Stomach (tissue), 9 donors: ENCODE measurements around the gene ATP6V1C2. TPM values are rescaled to one million over a fixed set of nuclear protein-coding genes. Genes with fewer than 3 reads are reported as not detected.

ENCODE experiments used
- DNase-seq, 2 donors: peaks; one replicate each; pipeline versions ENCODE4 v3.0.0 to v3.0.0-alpha.2; 2013 to 2019
- H3K27ac ChIP-seq, 5 donors: fragments of 200-600 bp in 4 of 5; sonication (generic) in 4 of 5; one replicate each; pipeline ENCODE4 v1.5.1; 2013 to 2019; ENCODE audit warnings: mild to moderate bottlenecking in 1 of 5, moderate library complexity in 1 of 5
- H3K27me3 ChIP-seq, 3 donors: fragments of 200-600 bp; sonication (generic); one replicate each; pipeline ENCODE4 v1.5.1; 2017 to 2019; ENCODE audit warnings: mixed run types in 1 of 3
- H3K36me3 ChIP-seq, 4 donors: fragments of 200-600 bp; sonication (generic); 1 replicate in 3 of 4; 2 replicates in 1 of 4; pipeline ENCODE4 v1.5.1; 2016 to 2019
- H3K4me1 ChIP-seq, 4 donors: fragments of 200-600 bp; sonication (generic); one replicate each; pipeline ENCODE4 v1.5.1; 2016 to 2019
- H3K4me3 ChIP-seq, 4 donors: fragments of 200-600 bp; sonication (generic) in 3 of 4; one replicate each; pipeline ENCODE4 v1.5.1; 2016 to 2019; ENCODE audit warnings: mild to moderate bottlenecking in 1 of 4
- H3K9me3 ChIP-seq, 4 donors: fragments of 200-600 bp; sonication (generic); one replicate each; pipeline ENCODE4 v1.5.1; 2016 to 2019
- EP300 ChIP-seq: sonication (generic); formaldehyde crosslinking; IDR thresholded peaks from one replicate; pipeline ENCODE4 v1.6.1; 2017; ENCODE audit warnings: antibody characterized with exemption
- POLR2A ChIP-seq, 4 donors: fragments of 450-650 bp; IDR thresholded peaks; one replicate each; pipeline ENCODE4 v1.6.1; 2016; ENCODE audit warnings: antibody characterized with exemption in 4 of 4, control low read depth in 2 of 4, mild to moderate bottlenecking in 1 of 4, moderate library complexity in 1 of 4
- POLR2AphosphoS5 ChIP-seq, 3 donors: sonication (generic); formaldehyde crosslinking; IDR thresholded peaks; one replicate each; pipeline ENCODE4 v1.6.1; 2016; ENCODE audit warnings: antibody characterized with exemption in 3 of 3
- WGBS, 5 donors: extraction: QIAGEN DNeasy Blood & Tissue Kit in 3 of 5; methylation state at CpG; one replicate each; pipeline versions ENCODE4 v1.1.5 to v1.1.7; 2013 to 2018; 5-methylcytosine and 5-hydroxymethylcytosine counted together
- intact Hi-C: fragments of 100-400 bp; cut with DNase I; formaldehyde crosslinking; loops from one replicate; pipeline ENCODE4 v1.15.1; 2023; ENCODE audit warnings: low total_unique reads
- polyA plus RNA-seq, 3 donors: library from polyadenylated mRNA; stranded (reverse); fragments of 200-250 nt; gene quantifications; one replicate each; pipeline ENCODE4 v1.2.3, GENCODE V29; 2013
- total RNA-seq, 5 donors: library from RNA; depleted of rRNA; stranded (reverse); fragments of >200 nt; gene quantifications; one replicate each; pipeline versions ENCODE4 v1.1.0 to v1.2.3, GENCODE V29; 2014 to 2016
- TF ChIP-seq, protein P1 (sequence below), 7 experiments: fragments of 450-650 bp in 4 of 7; fragments of 200-600 bp in 3 of 7; sonication (generic) in 3 of 7; IDR thresholded peaks; one replicate each; pipeline ENCODE4 v1.5.1; 2016 to 2019; ENCODE audit warnings: antibody characterized with exemption in 7 of 7, control low read depth in 2 of 7, mild to moderate bottlenecking in 1 of 7
- donor health status: healthy with polysubstance abuse.
- donor health status: Bipolar disorder and iron deficiency.
- donor health status: healthy.

The ATP6V1C2 gene
- total and polyA plus RNA-seq, 8 donors: 0.61 to 143 (median 1.1) TPM; not detected in 3

DNA sequence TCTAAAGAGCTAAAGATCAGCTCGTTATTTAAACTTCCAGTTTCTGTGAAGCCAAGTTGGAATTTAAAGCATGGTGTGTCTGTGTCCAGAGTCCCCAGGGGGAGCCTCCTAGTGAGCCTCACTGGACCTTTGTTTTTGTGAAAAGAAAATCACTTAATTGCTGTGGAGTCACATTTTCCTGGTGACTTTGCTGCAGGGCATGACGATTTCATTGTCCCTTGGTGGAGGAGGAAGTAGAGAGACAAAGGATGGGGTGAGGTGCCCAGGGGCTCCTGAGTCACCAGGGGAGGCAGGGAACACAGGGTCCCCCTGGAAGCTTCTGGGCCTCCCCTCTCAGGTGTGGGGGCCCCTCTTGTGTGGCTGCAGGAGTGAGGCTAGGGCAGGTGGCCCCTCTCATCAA lies 19.7 kb downstream of the ATP6V1C2 start:
- WGBS, 5 donors: 47 to 78% (median 62%) methylated on average over 2 of the region's 2 CpGs
- Histone ChIP-seq H3K9me3 (no peaks in the 10 kb centered on the region), H3K27ac (no peak overlapping the region), H3K36me3 (no peaks in the 10 kb centered on the region), H3K27me3 (no peaks in the 10 kb centered on the region), H3K4me1 (no peaks in the 10 kb centered on the region), H3K4me3 (no peak overlapping the region)
- no peak for DNase-seq
- intact Hi-C loops: no loop called here
- no peak for TF ChIP-seq POLR2AphosphoS5 (IDR thresholded peaks at IDR 0.05)

DNA sequence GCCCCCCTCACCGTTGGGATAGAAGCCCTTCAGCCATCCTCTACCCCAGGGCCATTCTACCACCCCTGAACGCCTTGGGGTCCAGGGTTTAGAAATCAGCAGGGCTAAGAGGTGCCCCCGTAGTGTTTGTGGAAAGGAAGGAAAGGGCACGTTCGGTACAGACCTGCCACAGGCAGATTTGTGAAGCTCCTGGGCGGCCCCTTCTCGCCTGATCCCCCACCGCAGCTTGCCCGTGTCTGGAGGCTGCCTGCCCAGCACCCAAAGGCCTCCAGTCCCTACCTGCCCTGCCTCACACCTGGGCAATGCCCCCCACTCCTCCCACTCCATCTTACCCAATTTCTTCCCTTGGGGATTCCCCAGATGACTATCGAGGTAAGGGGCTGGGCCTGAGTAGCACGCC lies 21.2 kb downstream of the ATP6V1C2 start:
- H3K27me3 ChIP-seq: no peaks in the 10 kb centered on the region
- no peak overlapping the region for H3K27ac ChIP-seq
- no peak overlapping the region for H3K4me3 ChIP-seq
- no peaks in the 10 kb centered on the region for H3K36me3 ChIP-seq
- TF ChIP-seq POLR2AphosphoS5 (IDR thresholded peaks at IDR 0.05): no peak
- no peak for TF ChIP-seq EP300
- TF ChIP-seq, protein P1, sequence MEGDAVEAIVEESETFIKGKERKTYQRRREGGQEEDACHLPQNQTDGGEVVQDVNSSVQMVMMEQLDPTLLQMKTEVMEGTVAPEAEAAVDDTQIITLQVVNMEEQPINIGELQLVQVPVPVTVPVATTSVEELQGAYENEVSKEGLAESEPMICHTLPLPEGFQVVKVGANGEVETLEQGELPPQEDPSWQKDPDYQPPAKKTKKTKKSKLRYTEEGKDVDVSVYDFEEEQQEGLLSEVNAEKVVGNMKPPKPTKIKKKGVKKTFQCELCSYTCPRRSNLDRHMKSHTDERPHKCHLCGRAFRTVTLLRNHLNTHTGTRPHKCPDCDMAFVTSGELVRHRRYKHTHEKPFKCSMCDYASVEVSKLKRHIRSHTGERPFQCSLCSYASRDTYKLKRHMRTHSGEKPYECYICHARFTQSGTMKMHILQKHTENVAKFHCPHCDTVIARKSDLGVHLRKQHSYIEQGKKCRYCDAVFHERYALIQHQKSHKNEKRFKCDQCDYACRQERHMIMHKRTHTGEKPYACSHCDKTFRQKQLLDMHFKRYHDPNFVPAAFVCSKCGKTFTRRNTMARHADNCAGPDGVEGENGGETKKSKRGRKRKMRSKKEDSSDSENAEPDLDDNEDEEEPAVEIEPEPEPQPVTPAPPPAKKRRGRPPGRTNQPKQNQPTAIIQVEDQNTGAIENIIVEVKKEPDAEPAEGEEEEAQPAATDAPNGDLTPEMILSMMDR (IDR thresholded peaks at IDR 0.05): no peak
- TF ChIP-seq POLR2A (IDR thresholded peaks at IDR 0.05): no peak
- intact Hi-C loops: no loop called here
- DNase-seq: no peak
- no peaks in the 10 kb centered on the region for H3K9me3 ChIP-seq
- H3K4me1 ChIP-seq: no peaks in the 10 kb centered on the region
- WGBS, 5 donors: 76 to 85% (median 83%) methylated on average over 11 of the region's 11 CpGs

DNA sequence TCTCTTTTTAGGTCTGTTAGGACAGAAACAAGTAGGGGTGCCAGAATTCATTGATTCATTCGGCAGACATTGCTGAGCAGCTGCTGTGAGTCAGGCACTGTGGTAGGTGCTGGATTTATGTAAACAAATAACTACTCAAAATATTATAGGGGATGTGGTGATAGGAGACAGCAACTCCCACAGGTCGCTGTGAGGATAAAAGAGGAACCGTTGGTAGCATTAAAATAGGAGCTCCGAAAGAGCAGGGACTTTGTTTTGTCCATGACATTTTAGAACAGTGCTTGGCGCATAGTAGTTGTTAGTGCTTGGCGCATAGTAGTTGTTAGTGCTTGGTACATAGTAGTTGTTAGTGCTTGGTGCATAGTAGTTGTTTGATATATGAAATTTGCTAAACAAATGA lies 29.2 kb downstream of the ATP6V1C2 start:
- WGBS, 5 donors: 77 to 88% (median 83%) methylated on average over 6 of the region's 6 CpGs
- Histone ChIP-seq H3K4me1 (no peaks in the 10 kb centered on the region), H3K4me3 (no peak overlapping the region), H3K9me3 (no peaks in the 10 kb centered on the region), H3K27ac (no peak overlapping the region), H3K36me3 (no peaks in the 10 kb centered on the region), H3K27me3 (no peaks in the 10 kb centered on the region)
- no peak for DNase-seq
- intact Hi-C loops: no loop called here
- TF ChIP-seq POLR2A (IDR thresholded peaks at IDR 0.05): no peak
- TF ChIP-seq, protein P1 (IDR thresholded peaks at IDR 0.05): no peak
- no peak for TF ChIP-seq EP300
- no peak for TF ChIP-seq POLR2AphosphoS5 (IDR thresholded peaks at IDR 0.05)

DNA sequence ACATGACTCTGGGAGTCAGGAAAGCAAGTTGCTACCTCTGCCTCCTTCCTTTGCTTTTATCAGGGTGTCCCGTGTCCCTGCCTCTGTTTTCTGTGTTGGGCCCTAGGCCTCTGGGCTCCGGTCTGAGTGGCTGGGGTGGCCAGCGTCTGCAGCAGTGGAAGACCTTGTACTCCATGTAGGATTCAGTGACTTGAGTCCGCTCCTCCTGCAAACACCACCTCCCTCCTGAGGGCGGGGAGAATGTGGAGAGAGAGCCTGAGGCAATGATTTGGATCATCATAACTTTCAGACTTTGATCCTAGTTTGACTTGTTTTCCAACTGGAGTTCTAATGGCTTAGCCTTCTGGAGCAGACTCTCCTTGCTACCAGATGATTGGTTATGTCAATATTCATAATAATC lies 30.8 kb downstream of the ATP6V1C2 start:
- TF ChIP-seq POLR2A (IDR thresholded peaks at IDR 0.05) (no peak), POLR2AphosphoS5 (IDR thresholded peaks at IDR 0.05) (no peak)
- TF ChIP-seq, protein P1 (IDR thresholded peaks at IDR 0.05): no peak
- Histone ChIP-seq H3K36me3 (no peaks in the 10 kb centered on the region), H3K4me1 (no peaks in the 10 kb centered on the region), H3K9me3 (no peaks in the 10 kb centered on the region), H3K4me3 (no peak overlapping the region), H3K27ac (no peak overlapping the region), H3K27me3 (no peaks in the 10 kb centered on the region)
- no peak for DNase-seq
- intact Hi-C loops: no loop called here
- 73 to 84% (median 81%) methylated on average over 5 of the region's 5 CpGs for WGBS, 5 donors

DNA sequence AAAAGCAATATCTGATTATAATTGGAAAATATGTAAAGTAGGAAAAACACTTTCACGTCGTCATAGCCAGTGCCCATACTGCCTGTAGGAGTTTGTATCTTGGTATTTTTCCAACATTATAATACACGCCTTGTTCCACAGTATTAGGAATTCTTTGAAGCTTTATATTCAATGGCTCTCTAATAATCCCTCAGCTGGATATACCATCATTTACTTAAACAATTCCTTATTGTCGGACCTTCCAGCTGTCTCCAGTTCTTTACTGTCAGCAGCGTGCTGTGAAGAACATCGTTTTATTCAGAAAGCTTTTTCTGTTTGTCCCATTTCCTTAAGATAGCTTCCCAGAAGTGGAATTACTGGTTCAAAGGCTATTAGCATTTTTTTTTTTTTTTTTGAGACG lies 31.7 kb downstream of the ATP6V1C2 start:
- Histone ChIP-seq H3K9me3 (no peaks in the 10 kb centered on the region), H3K27me3 (no peaks in the 10 kb centered on the region), H3K4me1 (no peaks in the 10 kb centered on the region), H3K36me3 (no peaks in the 10 kb centered on the region), H3K27ac (no peak overlapping the region), H3K4me3 (no peak overlapping the region)
- WGBS, 5 donors: 51 to 62% (median 57%) methylated on average over 7 of the region's 7 CpGs
- intact Hi-C loops: no loop called here
- DNase-seq: no peak
- TF ChIP-seq EP300 (no peak), POLR2AphosphoS5 (IDR thresholded peaks at IDR 0.05) (no peak), POLR2A (IDR thresholded peaks at IDR 0.05) (no peak)
- TF ChIP-seq, protein P1 (IDR thresholded peaks at IDR 0.05): no peak
